Measurements from ENCODE around the gene PRKAR1B.

The PRKAR1B gene

GRCh38 chr7:589781-590575 lies 137.1 kb downstream of the PRKAR1B start:
- DNase-seq (ENCODE audit: low read depth in 2 of 2): no peak

DNA sequence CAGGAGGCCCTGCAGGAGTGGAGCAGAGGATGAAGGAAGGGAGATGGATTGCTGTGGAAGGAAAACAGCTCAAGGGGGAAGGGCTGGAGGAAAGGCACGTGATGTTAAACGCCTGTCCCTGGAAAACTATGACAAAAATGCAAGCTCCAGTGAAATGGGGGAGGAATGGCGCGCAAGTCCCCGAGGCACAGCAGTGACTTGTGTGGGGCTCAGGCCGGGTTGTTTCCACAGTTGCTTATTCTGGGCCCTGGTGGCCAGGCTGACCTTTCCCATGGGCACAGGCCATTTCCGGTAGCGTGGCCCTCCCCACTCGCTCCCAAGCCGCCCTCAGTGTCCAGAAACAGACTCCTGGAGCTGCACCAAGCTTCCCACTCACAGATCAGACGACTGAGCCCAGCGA lies 139.3 kb downstream of the PRKAR1B start:
- no peak for DNase-seq (ENCODE audit: low read depth in 2 of 2)

DNA sequence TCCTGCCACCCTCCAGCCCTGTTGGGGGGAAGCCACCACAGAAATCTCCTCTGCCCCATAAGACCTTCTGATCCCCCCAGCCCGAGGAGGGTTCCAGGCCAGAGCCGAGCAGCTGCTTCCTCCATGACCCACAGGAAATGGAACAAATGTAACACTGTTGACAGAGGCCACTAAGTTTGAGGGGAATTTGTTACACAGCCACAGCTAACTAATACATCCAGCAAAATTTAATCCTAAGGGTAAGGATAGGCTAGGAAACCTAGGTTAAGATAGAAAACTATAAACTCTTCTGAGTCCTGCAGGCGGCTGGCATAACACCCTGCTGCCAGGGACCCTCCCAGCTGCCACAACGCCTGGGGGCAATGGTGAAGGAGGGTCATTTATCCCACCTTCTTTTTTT lies 140.6 kb downstream of the PRKAR1B start:
- DNase-seq (ENCODE audit: low read depth in 2 of 2): no peak

- no peak for DNase-seq (ENCODE audit: low read depth in 2 of 2)
These were observed 141.2 kb downstream of the PRKAR1B start for GRCh38 chr7:585873-586272.

DNA sequence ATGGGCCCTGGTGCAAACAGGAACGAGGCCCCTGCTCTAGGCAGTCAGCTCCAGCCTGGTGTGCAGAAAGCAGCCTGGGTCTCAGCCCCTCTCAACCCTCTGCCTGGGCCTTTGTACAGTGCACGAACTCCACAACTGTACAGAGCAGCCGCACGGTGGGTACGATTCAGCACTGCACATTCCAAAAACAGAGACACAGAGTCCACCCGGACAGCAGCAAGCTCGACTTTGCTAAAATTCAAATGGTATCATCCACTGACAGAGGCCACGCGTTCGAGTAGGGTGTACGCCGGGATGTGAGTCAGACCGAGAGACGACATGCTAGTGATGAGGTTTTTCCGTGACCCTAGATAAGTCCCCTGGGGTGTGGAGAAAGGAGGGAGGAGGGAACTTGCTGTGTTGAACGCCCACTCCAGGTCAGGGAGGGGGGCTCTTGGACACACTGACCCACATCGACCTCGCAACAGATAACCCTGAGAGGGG lies 141.8 kb downstream of the PRKAR1B start:
- peak; percentile 65 to 73 for DNase-seq (ENCODE audit: low read depth in 2 of 2)

- no peak for DNase-seq (ENCODE audit: low read depth in 2 of 2)
These were observed 142.3 kb downstream of the PRKAR1B start for GRCh38 chr7:584820-585219.

GRCh38 chr7:584122-584465 lies 143.0 kb downstream of the PRKAR1B start:
- peak; percentile 87 to 88 for DNase-seq (ENCODE audit: low read depth in 2 of 2)

DNA sequence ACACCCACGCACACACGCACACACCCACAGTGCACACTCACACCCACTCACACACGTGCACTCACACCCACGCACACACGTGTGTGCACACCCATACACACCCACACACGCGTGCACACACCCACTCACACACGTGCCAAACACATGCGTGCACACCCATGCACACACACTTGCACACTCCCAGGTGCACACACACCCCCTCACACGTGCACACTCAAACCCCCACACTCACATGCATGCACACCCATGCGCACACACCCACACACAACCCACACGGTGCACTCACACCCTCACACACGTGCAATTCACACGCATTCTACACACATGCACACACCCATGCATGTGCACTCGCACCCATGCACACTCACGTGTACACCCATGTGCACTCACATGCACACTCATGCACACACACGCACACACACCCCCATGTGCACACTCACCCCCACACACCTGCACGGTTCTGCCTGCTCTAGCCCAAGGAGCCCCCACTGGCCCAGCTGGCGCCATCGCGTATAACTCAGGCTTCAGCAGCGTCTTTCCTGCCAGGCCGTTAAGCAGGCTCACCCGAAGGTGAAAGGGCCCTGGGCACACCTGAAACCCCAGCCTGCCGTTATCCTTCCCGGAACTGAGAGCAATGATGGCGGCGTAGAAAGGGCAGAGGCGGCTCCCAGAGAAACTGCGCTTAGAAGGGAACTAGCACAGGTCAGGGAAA lies 143.5 kb downstream of the PRKAR1B start:
- DNase-seq (ENCODE audit: low read depth in 2 of 2): peak in 1 of 2 donors; percentile 30

DNA sequence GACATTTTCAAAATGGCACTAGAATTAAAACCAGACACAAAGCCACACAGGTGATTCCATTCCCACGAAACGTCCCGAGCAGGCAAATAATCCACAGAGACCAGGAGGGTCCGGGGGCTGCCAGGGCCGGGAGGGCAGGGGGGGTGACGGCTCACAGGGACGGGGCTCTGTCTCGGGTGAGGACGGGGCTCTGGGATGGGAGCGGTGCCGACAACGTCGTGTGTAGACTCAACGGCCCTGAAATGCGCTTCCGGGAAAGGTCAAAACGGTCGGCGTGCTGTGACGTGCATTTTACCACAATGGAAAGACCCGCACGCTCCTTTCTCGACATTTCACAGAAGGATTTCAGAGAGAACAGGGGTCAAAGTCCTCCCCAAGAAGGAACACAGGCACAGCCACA lies 144.2 kb downstream of the PRKAR1B start:
- DNase-seq (ENCODE audit: low read depth in 2 of 2): no peak

DNA sequence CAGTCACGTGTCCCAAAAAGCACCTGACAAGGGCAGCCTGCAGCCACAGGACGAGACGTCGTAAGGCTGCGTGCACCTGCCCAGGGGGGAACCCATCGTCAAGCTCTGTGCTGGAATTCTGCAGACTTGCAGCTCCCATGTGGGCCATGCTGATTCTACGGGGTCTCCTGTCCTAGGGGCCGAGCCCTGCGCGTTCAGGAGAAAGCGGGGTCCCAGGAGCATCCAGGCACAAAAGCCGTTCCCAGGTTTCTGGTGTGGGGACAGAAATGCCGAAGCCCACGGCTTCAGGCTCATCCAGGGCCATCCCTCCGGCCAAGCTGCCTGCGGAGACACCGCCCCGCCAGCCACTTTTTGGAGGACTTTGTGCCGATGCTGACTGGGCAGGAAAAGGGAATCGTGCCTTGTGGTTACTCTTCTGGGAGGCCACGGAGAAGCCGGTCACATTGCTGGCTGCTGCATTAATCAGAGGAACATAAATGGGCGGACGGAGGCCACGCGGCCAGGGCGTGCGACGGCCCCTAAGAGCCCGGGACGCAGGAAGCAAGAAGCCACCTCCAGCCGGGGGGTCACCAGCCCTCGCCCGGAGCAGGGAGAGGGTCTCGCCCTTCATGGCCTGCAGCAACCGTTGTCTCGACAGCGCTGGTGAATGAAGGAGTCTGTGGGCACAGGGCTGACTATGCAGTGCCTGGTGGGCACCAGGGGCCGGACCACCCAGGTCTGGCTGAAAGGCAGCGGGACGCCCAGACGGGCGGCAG lies 144.8 kb downstream of the PRKAR1B start:
- no peak for DNase-seq (ENCODE audit: low read depth in 2 of 2)

DNA sequence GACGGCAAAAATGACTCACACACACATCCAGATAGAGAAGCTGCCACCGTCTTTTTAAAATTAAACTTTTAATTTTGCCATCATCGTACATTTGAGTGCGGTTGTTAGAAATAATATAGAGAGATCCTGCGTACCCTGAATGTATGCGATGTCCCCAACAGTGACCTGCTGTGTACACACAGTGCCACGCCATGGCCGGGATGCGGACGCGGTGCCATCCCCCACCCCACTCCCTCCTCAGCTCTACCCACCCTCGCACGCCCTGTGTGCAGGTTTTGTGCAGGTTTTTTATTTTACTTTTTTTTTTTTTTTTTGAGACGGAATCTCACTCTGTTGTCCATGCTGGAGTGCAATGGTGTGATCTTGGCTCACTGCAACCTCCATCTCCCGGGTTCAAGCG lies 148.7 kb downstream of the PRKAR1B start:
- no peak for DNase-seq (ENCODE audit: low read depth in 2 of 2)

- no peak for DNase-seq (ENCODE audit: low read depth in 2 of 2)
These were observed 149.2 kb downstream of the PRKAR1B start for GRCh38 chr7:577741-578370.

DNA sequence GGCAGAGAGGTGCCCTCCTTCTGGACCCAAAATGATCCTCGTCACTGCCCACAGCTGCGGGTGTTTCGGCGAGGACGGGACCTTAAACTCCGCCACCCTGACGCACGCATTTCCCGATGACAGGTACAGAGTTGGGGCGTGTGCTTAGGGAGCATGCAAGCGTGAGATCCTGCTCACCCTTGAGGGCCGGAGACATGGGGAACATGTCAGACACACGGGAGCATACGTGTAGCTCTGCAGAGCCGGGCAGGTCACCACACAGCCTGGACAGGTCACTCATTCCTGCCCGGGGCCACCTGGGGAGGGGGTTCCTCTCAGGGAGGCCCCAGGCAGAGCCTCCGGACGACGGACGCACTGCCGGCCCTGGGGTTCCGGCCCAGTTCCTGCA lies 149.8 kb downstream of the PRKAR1B start:
- no peak for DNase-seq (ENCODE audit: low read depth in 2 of 2)

DNA sequence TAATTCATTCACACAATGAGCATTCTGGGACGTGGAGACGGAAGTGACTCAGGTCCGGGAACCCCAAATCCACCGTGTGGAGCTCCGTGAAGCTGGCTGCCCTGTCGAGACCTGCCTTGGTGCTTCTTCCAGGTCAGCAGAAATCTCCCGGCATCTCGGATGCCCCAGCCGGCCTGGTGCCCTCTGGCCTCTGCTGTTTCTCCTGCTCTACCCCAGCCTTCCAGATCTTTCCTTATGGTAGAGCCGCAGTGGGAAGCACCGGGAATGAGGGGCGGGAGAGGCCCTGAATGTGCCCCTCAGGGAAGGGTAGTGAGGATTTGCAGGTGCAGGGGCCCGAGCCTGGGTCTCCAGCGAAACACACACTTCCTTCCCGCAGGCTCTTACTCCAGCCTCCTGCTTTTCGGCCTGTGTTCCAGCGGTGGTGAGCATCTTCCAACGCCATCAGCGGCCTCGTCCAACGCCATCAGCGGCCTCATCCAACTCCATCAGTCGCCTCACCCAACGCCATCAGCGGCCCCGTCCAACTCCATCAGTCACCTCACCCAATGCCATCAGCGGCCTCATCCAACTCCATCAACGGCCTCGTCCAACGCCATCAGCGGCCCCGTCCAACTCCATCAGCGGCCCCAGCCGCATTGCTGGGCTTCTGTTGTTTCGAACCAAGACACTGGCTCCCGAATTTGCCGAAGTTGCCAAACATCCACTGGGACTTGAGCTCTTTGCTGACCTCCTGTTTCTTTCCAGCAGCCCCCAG lies 150.4 kb downstream of the PRKAR1B start:
- no peak for DNase-seq (ENCODE audit: low read depth in 2 of 2)

DNA sequence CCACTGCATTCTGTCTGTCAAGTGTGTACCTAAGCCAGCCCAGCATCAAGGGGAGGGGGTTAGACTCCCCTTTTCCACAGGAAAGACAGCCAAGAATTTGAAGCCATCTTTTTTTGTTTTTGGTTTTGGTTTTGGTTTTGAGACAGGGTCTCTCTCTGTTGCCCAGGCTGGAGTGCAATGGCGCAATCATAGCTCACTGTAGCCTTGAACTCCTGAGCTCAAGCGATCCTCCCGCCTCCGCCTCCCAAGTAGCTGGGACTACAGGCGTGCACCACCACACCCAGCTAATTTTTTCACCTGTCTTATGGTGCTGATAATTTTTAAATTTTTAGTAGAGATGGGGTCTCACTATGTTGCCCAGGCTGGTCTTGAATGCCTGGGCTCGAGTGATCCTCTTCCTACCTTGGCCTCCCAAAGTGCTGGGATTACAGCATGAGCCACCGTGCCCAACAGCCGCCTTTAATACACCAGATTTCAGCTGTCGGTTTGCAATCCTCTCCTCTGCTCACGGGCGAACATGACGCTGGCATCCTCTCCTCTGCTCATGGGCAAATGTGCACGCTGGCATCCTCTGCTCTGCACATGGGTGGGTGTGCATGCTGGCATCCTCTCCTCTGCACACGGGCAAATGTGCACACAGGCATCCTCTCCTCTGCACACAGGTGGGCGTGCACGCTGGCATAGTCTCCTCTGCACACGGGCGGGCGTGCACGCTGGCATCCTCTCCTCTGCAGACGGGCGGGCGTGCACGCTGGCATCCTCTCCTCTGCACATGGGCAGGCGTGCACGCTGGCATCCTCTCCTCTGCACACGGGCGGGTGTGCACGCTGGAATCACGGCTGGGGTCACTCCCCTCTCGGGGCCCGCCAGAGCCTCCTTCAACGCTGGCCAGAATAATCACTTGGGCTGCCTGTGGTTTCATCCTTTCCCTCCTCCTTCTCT lies 151.4 kb downstream of the PRKAR1B start:
- DNase-seq (ENCODE audit: low read depth in 2 of 2): no peak

GRCh38 chr7:574661-575395 lies 152.3 kb downstream of the PRKAR1B start:
- DNase-seq (ENCODE audit: low read depth in 2 of 2): no peak

- no peak for DNase-seq (ENCODE audit: low read depth in 2 of 2)
These were observed 153.1 kb downstream of the PRKAR1B start for GRCh38 chr7:573933-574381.

GRCh38 chr7:573269-573932 lies 153.7 kb downstream of the PRKAR1B start:
- DNase-seq (ENCODE audit: low read depth in 2 of 2): no peak

Measured in stimulated activated CD4-positive, alpha-beta T cell treated with anti-CD3 and anti-CD28 coated beads, Interleukin-15, amount 100 ng/mL, for 48 hours (primary cell).